K562 (cell line): ENCODE measurements around the gene CERS1. TPM values are rescaled to one million over a fixed set of nuclear protein-coding genes. Genes with fewer than 3 reads are reported as not detected.

ENCODE experiments used
- ATAC-seq: fragments of 200-7000 bp; cut with Tn5 transposase; 3 replicates; pipeline ENCODE4 v1.9.1; 2020; ENCODE audit warnings: moderate library complexity
- BruUV-seq: library from RNA; stranded (reverse); fragments of 400-500 nt; replicated peaks from 2 replicates; lab custom pipeline; 2021; lab: Mats Ljungman, UMichigan
- CTCF ChIA-PET: fragments of 300-600 bp; formaldehyde crosslinking; extraction: SDS; loops from one replicate; lab custom pipeline; 2021; ENCODE audit warnings: low intra/inter-chr PET ratio; lab: Yijun Ruan, JAX
- POLR2A ChIA-PET: fragments of 300-600, 350-650 bp; sonication (Branson Sonifier 250); formaldehyde crosslinking; extraction: SDS; loops from one replicate; lab custom pipeline; 2021; ENCODE audit warnings: antibody characterized with exemption, inconsistent platforms; lab: Yijun Ruan, JAX
- DNase-seq, 4 experiments: peaks; one replicate each; pipeline versions ENCODE4 v3.0.0 to v3.0.0-alpha.2; 2011 to 2018; ENCODE audit warnings: low spot score in 3 of 4, mixed read lengths in 3 of 4; ENCODE audit errors: extremely low read depth in 1 of 4
- FAIRE-seq: peaks from 2 replicates; lab custom pipeline; 2011; peaks lifted over from hg19 to GRCh38; lab: Jason Lieb, UNC
- H2AFZ ChIP-seq: 2 replicates; pipeline ENCODE4 v1.6.0; 2011; ENCODE audit warnings: low read depth, low read length, control low read depth, inconsistent platforms
- H3K27ac ChIP-seq: fragments of 200-600 bp; 3 replicates; pipeline ENCODE4 v1.8.0; 2011; ENCODE audit warnings: low read depth, mild to moderate bottlenecking, control low read depth, inconsistent platforms, low read length, moderate library complexity, mixed read lengths; ENCODE audit errors: extremely low read depth
- H3K27me3 ChIP-seq, 2 experiments: fragments of 300-600 bp in 1 of 2; 2 replicates in 1 of 2; 3 replicates in 1 of 2; pipeline versions ENCODE4 v1.6.0 to v1.8.0; 2011; ENCODE audit warnings: inconsistent platforms in 2 of 2, low read length in 2 of 2, mild to moderate bottlenecking in 1 of 2, mixed read lengths in 1 of 2, moderate library complexity in 1 of 2; ENCODE audit not compliant: control insufficient read depth in 2 of 2, insufficient read depth in 2 of 2
- H3K36me3 ChIP-seq: fragments of 300-600 bp; 3 replicates; pipeline ENCODE4 v1.8.0; 2011; ENCODE audit warnings: mild to moderate bottlenecking, low read length, inconsistent platforms; ENCODE audit not compliant: control insufficient read depth, insufficient read depth
- H3K4me1 ChIP-seq, 2 experiments: fragments of 200-600 bp in 1 of 2; replicated peaks in 1 of 2; 2 replicates in 1 of 2; 3 replicates in 1 of 2; pipeline versions ENCODE4 v1.5.1 to v1.8.0; 2011; ENCODE audit warnings: inconsistent platforms in 2 of 2, low read length in 2 of 2, mild to moderate bottlenecking in 1 of 2, mixed read lengths in 1 of 2, moderate library complexity in 1 of 2; ENCODE audit not compliant: control insufficient read depth in 2 of 2, insufficient read depth in 2 of 2
- H3K4me2 ChIP-seq: 2 replicates; pipeline ENCODE4 v1.6.1; 2011; ENCODE audit warnings: low read length, control low read depth, inconsistent platforms, mixed read lengths; ENCODE audit not compliant: insufficient read depth
- H3K4me3 ChIP-seq: fragments of 200-600 bp; sonication (generic), shearing (Covaris generic); 2 replicates; pipeline ENCODE4 v1.5.1; 2016; ENCODE audit warnings: control low read depth, inconsistent platforms
- H3K79me2 ChIP-seq: fragments of 200-600 bp; 3 replicates; pipeline ENCODE4 v1.8.0; 2011; ENCODE audit warnings: low read length, inconsistent platforms; ENCODE audit not compliant: control insufficient read depth, insufficient read depth
- H3K9ac ChIP-seq, 2 experiments: 2 replicates each; pipeline versions ENCODE4 v1.6.0 to v1.6.1; 2011; ENCODE audit warnings: low read depth in 2 of 2, low read length in 2 of 2, control low read depth in 1 of 2, inconsistent platforms in 1 of 2, mild to moderate bottlenecking in 1 of 2, mixed read lengths in 1 of 2; ENCODE audit not compliant: insufficient read depth in 1 of 2
- H3K9me1 ChIP-seq: one replicate; pipeline ENCODE4 v1.6.0; 2011; ENCODE audit warnings: inconsistent platforms, mild to moderate bottlenecking, low read length, moderate library complexity; ENCODE audit not compliant: control insufficient read depth, insufficient read depth
- H3K9me3 ChIP-seq: replicated peaks from 2 replicates; pipeline ENCODE4 v1.5.1; 2011; ENCODE audit warnings: low read depth, low read length, inconsistent platforms; ENCODE audit not compliant: control insufficient read depth, insufficient read depth
- H4K20me1 ChIP-seq: replicated peaks from 2 replicates; pipeline ENCODE4 v1.6.1; 2011; ENCODE audit warnings: low read length, inconsistent platforms, mixed read lengths; ENCODE audit not compliant: control insufficient read depth, insufficient read depth
- DACH1 ChIP-seq: fragments of 450-650 bp; IDR thresholded peaks from 2 replicates; pipeline ENCODE4 v1.6.1; 2018; ENCODE audit not compliant: partially characterized antibody
- HNRNPK ChIP-seq: fragments of 200-400 bp; formaldehyde crosslinking; IDR thresholded peaks from one replicate; pipeline ENCODE4 v1.6.1; 2018; ENCODE audit warnings: mild to moderate bottlenecking, low read depth, low read length; ENCODE audit not compliant: poor library complexity, severe bottlenecking
- POLR2G ChIP-seq: fragments of 200-400 bp; formaldehyde crosslinking; IDR thresholded peaks from 2 replicates; pipeline ENCODE4 v1.6.1; 2017; ENCODE audit warnings: low read depth, mild to moderate bottlenecking, antibody characterized with exemption, low read length, moderate library complexity
- WGBS: fragments of 100-300 bp; shearing (Covaris generic); methylation state at CpG from one replicate; pipeline ENCODE4 v1.1.6; 2016; ENCODE audit warnings: low coverage, mixed read lengths; ENCODE audit not compliant: insufficient coverage; ENCODE audit errors: missing lambda C conversion rate; 5-methylcytosine and 5-hydroxymethylcytosine counted together
- in situ Hi-C: fragments of 300-500 bp; cut with MboI; formaldehyde crosslinking; loops from 4 replicates; pipeline ENCODE4 v1.15.0; 2018; ENCODE audit warnings: inconsistent platforms, mixed read lengths
- intact Hi-C: fragments of 100-400 bp; cut with micrococcal nuclease; formaldehyde crosslinking; loops from 2 replicates; pipeline ENCODE4 v1.14.2; 2022
- polyA plus RNA-seq, 8 experiments: library from polyadenylated mRNA; depleted of rRNA in 4 of 8; stranded (reverse) in 5 of 8; unstranded in 3 of 8; fragments of >200 nt; fragmentation: Nextera tagmentation in 2 of 8; fragmentation: Illumina TruSeq in 1 of 8; extraction: Ambion mirVana in 2 of 8; extraction: Trizol in 1 of 8; gene quantifications; 2 replicates each; pipeline versions ENCODE4 v1.2.1 to v1.2.3, GENCODE V29; 2011 to 2014; ENCODE audit warnings: inconsistent platforms in 1 of 8, missing spikeins in 1 of 8
- total RNA-seq, 7 experiments: library from RNA; depleted of rRNA in 6 of 7; stranded (reverse); fragments of >200 nt in 6 of 7; fragmentation: Illumina TruSeq in 2 of 7; extraction: Trizol in 2 of 7; gene quantifications; 2 replicates each; pipeline versions ENCODE4 v1.2.1 to v1.2.3, GENCODE V29; 2011 to 2021; ENCODE audit warnings: low replicate concordance in 1 of 7

CERS1 gene
- total and polyA plus RNA-seq, 9 of the 15 experiments (the other 6 are each of a cell fraction or from before 2014, with no cell fraction given) = 0.33 to 1.5 (median 0.86) TPM; not detected in 2

GRCh38 chr19:18913466-18913865 is 17.5 kb upstream of the CERS1 start:
- intact Hi-C loops (no loop called here), in situ Hi-C loops (no loop called here)
- Histone ChIP-seq H3K27ac (no peak overlapping the region), H3K9me3 (no peaks in the 10 kb centered on the region), H3K79me2 (peaks cover 44% of the 10 kb centered on the region), H4K20me1 (peaks cover 3% of the 10 kb centered on the region; the same call in 1 of the 2 replicates), H3K9me1 (no peaks in the 10 kb centered on the region), H3K4me3 (no peak overlapping the region), H2AFZ (no peak overlapping the region), H3K36me3 (peaks cover 66% of the 10 kb centered on the region; the same call in 2 of the 3 replicates), H3K4me2 (no peak overlapping the region), H3K4me1 (peaks cover 4 to 23% of the 10 kb centered on the region in 2 experiments; a peak in 3 of 5 replicates), H3K9ac (peak overlapping the region in 1 of 2 experiments; percentile 35; a peak in 1 of 4 replicates), H3K27me3 (no peaks in the 10 kb centered on the region)
- TF ChIP-seq HNRNPK = no peak
- POLR2A ChIA-PET = interaction anchor here (0.5 to 1.2 kb wide), 3 partner anchors 10 to 15 kb away, joined by 3 to 5 read pairs (median 4); no protein-coding TSS in a partner anchor
- no peak for FAIRE-seq
- no peak for DNase-seq
- no peak for ATAC-seq
- no TSS peak for BruUV-seq
- 86% methylated on average over 4 of the region's 5 CpGs for WGBS
- CTCF ChIA-PET = no interaction called here

GRCh38 chr19:18912933-18913332 is 17.0 kb upstream of the CERS1 start:
- H3K27ac ChIP-seq = no peak overlapping the region
- ATAC-seq (no peak), FAIRE-seq (no peak), DNase-seq (no peak)
- ChIA-PET CTCF (no interaction called here), POLR2A (interaction anchor here (1.2 kb wide), 1 partner anchor 10 kb away, joined by 5 read pairs; no protein-coding TSS in a partner anchor)
- H2AFZ ChIP-seq = no peak overlapping the region
- 90% methylated on average over 14 of the region's 14 CpGs for WGBS
- H3K36me3 ChIP-seq = peaks cover 66% of the 10 kb centered on the region; the same call in 2 of the 3 replicates
- H3K9me1 ChIP-seq = no peaks in the 10 kb centered on the region
- in situ Hi-C loops (no loop called here), intact Hi-C loops (no loop called here)
- 0 out of 4 replicates have a peak overlapping the region, but pooled peaks of 1 of the 2 experiments have one; percentile 35 for H3K9ac ChIP-seq
- H3K79me2 ChIP-seq = peaks cover 38% of the 10 kb centered on the region
- peaks cover 4 to 23% of the 10 kb centered on the region in 2 experiments; a peak in 3 of 5 replicates for H3K4me1 ChIP-seq
- H4K20me1 ChIP-seq = peaks cover 3% of the 10 kb centered on the region; the same call in 1 of the 2 replicates
- H3K4me2 ChIP-seq = no peak overlapping the region
- H3K27me3 ChIP-seq = no peaks in the 10 kb centered on the region
- TF ChIP-seq DACH1 (no peak), POLR2G (peak; percentile 53)
- no peak overlapping the region for H3K4me3 ChIP-seq
- H3K9me3 ChIP-seq = no peaks in the 10 kb centered on the region
- BruUV-seq = no TSS peak
